ENCODE measurements around the gene WDFY2.
A peak's percentile ranks its signal among the peaks of the same experiment; 100 is the strongest.
"Not testable (repeated sequence)": the region's sequence is repeated elsewhere in the genome, so short reads cannot be mapped to it uniquely, and the experiment has no call there.

The WDFY2 gene

DNA sequence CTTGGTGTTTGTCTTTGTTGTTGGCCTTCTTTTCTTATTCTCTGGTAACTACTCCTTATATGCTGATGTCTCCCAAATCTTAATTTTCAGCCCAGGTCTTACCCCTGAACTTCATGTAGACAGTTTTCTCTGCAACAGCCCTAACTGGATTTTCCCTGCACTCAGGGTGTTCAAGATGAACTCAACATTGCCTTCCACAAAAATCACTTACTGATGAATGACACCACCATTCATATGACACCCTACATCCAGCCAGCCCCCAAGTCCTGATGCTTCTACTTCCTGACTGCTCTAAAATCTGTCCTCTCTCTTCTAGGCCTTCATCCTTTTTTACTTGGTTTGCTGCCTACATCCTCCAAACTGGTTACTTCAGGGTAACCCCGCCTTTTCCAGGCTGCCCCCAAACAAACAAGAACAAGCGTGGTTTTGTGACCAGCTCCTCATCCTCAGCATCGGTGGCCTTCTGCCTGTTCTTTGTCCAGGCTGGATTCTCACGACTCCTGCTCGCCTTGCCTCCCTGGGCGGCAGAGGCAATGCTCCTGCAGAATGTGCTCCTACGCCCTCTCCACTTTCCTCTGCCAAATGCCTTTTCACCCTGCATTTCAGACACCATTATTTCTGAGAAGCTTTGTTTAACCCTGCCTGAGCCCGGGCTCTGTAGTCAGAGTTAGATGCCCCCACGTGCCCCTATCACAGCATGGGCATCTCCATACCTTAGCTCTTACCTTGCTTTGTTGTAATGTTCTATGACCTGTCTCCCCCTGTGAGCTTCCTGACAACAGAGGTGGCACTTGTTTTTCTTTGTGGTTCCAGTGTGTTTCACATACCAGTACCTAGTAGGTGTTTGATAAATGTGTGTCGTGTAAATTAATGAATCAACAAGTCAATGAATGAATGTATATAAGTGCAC lies 61.8 kb downstream of the WDFY2 start:
- Histone ChIP-seq H3K27ac (peak overlapping the region; percentile 88), H3K27me3 (replicated peaks) (no peaks in the 10 kb centered on the region), H3K36me3 (replicated peaks) (no peaks in the 10 kb centered on the region), H3K4me3 (ENCODE audit: low read depth, low read length) (no peak overlapping the region)
- TF ChIP-seq, protein P1, sequence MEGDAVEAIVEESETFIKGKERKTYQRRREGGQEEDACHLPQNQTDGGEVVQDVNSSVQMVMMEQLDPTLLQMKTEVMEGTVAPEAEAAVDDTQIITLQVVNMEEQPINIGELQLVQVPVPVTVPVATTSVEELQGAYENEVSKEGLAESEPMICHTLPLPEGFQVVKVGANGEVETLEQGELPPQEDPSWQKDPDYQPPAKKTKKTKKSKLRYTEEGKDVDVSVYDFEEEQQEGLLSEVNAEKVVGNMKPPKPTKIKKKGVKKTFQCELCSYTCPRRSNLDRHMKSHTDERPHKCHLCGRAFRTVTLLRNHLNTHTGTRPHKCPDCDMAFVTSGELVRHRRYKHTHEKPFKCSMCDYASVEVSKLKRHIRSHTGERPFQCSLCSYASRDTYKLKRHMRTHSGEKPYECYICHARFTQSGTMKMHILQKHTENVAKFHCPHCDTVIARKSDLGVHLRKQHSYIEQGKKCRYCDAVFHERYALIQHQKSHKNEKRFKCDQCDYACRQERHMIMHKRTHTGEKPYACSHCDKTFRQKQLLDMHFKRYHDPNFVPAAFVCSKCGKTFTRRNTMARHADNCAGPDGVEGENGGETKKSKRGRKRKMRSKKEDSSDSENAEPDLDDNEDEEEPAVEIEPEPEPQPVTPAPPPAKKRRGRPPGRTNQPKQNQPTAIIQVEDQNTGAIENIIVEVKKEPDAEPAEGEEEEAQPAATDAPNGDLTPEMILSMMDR (IDR thresholded peaks at IDR 0.05; ENCODE audit: low read depth, low read length, missing control alignments): no peak
- in situ Hi-C loops (cut with HindIII; ENCODE audit: low pct_ligation_motif_present, low sequenced_read_pairs): no loop called here
- no peak for DNase-seq

DNA sequence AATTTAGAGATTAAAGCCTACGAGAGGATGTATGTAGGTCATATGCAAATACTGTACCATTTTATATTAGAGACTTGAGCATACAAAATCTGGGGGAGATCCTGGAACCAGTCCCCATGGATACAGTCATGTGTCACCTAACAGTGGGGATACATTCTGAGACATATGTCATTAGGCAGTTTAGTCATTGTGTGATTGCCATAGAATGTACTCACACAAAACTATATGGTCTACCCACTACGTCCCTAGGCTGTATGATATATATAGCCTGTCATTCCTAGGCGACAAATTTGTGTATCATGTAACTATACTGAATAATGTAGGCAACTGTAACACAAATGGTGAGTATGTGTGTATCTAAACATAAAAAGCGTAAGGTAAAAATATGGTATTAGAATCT lies 62.8 kb downstream of the WDFY2 start:
- Histone ChIP-seq H3K4me3 (ENCODE audit: low read depth, low read length) (no peak overlapping the region), H3K36me3 (replicated peaks) (no peaks in the 10 kb centered on the region), H3K27ac (no peak overlapping the region), H3K27me3 (replicated peaks) (no peaks in the 10 kb centered on the region)
- no peak for DNase-seq
- in situ Hi-C loops (cut with HindIII; ENCODE audit: low pct_ligation_motif_present, low sequenced_read_pairs): no loop called here
- TF ChIP-seq, protein P1 (IDR thresholded peaks at IDR 0.05; ENCODE audit: low read depth, low read length, missing control alignments): no peak

DNA sequence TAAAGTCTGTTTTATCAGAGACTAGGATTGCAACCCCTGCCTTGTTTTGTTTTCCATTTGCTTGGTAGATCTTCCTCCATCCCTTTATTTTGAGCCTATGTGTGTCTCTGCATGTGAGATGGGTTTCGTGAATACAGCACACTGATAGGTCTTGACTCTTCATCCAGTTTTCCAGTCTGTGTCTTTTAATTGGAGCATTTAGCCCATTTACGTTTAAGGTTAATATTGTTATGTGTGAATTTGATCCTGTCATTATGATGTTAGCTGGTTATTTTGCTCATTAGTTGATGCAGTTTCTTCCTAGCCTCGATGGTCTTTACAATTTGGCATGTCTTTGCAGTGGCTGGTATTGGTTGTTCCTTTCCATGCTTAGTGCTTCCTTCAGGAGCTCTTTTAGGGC lies 67.9 kb downstream of the WDFY2 start:
- in situ Hi-C loops (cut with HindIII; ENCODE audit: low pct_ligation_motif_present, low sequenced_read_pairs); H3K4me3 ChIP-seq (ENCODE audit: low read depth, low read length); DNase-seq; H3K36me3 ChIP-seq (replicated peaks); H3K27me3 ChIP-seq (replicated peaks); H3K27ac ChIP-seq: not testable (repeated sequence)

DNA sequence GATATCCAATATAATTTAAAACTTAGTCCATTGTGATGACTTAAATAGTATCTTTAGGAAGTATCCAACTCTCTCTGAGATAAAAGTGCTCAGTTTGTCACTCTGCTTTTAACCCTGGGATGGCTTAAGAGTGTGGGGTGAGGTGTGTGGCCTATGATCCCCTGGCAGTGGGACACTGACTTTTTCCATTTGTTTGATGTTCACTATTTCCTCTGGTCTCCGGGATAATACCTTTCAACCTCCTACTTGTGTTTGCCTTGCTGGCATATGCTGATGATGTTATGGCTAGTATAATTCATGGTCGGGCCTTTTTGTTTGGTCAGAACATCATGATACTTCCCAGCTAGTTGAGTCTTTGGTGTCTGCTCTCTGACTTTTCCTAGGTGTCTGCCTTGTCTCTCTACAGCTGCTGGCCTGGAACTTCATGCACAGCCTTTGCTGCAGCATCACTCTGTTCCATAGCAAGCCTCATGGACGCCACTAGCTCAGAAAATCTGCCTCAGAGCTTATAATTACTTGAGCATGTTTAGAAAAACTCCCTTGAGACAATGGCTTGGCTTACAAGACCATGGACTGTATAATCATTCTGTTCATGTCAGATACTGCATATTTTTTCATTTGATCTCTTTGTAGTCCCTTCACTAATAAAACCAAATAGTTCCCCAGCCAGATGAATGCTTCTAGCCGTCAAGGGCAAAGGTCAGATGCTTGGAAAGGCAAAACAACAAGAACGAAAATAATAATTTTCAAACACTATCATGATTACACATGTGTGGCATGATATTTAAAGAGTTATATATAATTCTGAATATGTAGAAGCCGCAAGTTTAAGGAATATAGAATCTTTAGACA lies 75.2 kb downstream of the WDFY2 start:
- in situ Hi-C loops (cut with HindIII; ENCODE audit: low pct_ligation_motif_present, low sequenced_read_pairs): no loop called here
- no peak overlapping the region for H3K4me3 ChIP-seq (ENCODE audit: low read depth, low read length)
- no peaks in the 10 kb centered on the region for H3K36me3 ChIP-seq (replicated peaks)
- TF ChIP-seq, protein P1 (IDR thresholded peaks at IDR 0.05; ENCODE audit: low read depth, low read length, missing control alignments): no peak
- no peaks in the 10 kb centered on the region for H3K27me3 ChIP-seq (replicated peaks)
- no peak overlapping the region for H3K27ac ChIP-seq
- no peak for DNase-seq

DNA sequence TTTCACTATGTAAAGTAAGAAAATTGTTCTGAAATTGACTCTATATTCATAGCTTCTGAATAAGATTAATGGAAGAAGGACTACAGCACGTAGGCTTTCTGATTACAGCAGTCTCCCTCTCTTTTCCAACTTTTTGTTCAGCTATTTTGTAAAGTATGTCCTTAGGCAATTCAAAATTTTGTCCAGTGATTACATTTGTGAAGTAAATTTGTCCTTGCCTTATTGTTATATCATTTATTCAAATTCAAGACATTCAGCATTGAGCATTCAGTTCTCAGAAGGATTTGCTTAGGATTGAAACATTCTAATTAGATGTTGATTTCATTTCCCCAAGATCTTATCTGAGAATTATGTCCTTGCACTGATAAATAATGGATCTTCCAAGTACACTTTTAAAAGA lies 76.6 kb downstream of the WDFY2 start:
- H3K36me3 ChIP-seq (replicated peaks): no peaks in the 10 kb centered on the region
- no peak overlapping the region for H3K4me3 ChIP-seq (ENCODE audit: low read depth, low read length)
- in situ Hi-C loops (cut with HindIII; ENCODE audit: low pct_ligation_motif_present, low sequenced_read_pairs): no loop called here
- DNase-seq: no peak
- H3K27ac ChIP-seq: no peak overlapping the region
- no peaks in the 10 kb centered on the region for H3K27me3 ChIP-seq (replicated peaks)
- TF ChIP-seq, protein P1 (IDR thresholded peaks at IDR 0.05; ENCODE audit: low read depth, low read length, missing control alignments): no peak
